ENCODE measurements around the gene SRSF2. TPM values are rescaled to one million over a fixed set of nuclear protein-coding genes. Genes with fewer than 3 reads are reported as not detected.

SRSF2 gene
- total and polyA plus RNA-seq, 9 of the 15 experiments (the other 6 are each of a cell fraction or from before 2014, with no cell fraction given), result 161 to 583 (median 393) TPM

DNA sequence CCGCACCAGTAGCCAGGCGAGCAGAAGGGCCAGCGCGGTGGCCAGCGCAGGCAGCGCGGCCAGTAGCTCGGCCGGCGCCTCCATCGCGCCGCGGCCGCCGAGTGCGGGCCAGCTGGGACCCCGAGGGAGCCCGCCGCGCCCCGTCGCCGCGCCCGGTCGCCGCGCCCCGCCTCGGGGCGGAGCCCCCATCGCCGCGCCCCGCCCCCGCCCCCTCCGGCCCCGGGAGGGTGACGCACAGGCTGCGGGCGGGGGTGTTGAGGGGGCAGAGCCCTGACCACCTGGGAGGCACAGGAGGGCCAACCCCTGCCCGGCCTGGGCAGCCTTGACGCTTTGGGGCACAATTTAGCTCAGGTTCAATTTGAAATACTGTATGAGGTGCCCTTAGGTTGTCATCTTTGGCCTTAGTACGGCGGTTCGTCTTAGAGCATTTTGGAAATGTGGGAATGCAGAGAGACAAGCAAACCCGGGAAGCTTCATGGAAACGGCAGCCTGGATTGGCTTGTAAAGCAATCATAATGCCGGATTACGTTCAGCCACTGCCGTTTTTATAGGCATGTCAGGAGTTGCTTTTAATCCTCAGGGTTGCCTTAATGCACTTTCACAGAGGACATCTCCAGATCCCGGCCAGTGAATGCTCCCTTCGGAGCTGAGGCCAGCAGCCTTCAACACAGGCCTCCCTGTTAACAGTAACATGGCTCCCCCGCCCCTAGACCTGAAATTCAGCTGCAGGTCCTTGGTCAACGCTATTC is 26.1 kb downstream of the SRSF2 start, which contains the start of gene MXRA7 (continued):
- TF ChIP-seq, protein P1, sequence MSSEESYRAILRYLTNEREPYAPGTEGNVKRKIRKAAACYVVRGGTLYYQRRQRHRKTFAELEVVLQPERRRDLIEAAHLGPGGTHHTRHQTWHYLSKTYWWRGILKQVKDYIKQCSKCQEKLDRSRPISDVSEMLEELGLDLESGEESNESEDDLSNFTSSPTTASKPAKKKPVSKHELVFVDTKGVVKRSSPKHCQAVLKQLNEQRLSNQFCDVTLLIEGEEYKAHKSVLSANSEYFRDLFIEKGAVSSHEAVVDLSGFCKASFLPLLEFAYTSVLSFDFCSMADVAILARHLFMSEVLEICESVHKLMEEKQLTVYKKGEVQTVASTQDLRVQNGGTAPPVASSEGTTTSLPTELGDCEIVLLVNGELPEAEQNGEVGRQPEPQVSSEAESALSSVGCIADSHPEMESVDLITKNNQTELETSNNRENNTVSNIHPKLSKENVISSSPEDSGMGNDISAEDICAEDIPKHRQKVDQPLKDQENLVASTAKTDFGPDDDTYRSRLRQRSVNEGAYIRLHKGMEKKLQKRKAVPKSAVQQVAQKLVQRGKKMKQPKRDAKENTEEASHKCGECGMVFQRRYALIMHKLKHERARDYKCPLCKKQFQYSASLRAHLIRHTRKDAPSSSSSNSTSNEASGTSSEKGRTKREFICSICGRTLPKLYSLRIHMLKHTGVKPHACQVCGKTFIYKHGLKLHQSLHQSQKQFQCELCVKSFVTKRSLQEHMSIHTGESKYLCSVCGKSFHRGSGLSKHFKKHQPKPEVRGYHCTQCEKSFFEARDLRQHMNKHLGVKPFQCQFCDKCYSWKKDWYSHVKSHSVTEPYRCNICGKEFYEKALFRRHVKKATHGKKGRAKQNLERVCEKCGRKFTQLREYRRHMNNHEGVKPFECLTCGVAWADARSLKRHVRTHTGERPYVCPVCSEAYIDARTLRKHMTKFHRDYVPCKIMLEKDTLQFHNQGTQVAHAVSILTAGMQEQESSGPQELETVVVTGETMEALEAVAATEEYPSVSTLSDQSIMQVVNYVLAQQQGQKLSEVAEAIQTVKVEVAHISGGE (CRISPR knock-in tag; IDR thresholded peaks at IDR 0.05), result no peak
- TF ChIP-seq PCBP2 (IDR thresholded peaks at IDR 0.05; ENCODE audit: low read depth, low read length, poor library complexity, severe bottlenecking) (no peak), HMGN3 (IDR thresholded peaks at IDR 0.05; ENCODE audit: borderline replicate concordance, extremely low read depth, insufficient read length, low read depth, low read length) (peak; percentile 31), HDAC2 (IDR thresholded peaks at IDR 0.05) (no peak), FOSL1 (tag; conservative IDR thresholded peaks at IDR 0.05) (peak; percentile 72), PHF8 (IDR thresholded peaks at IDR 0.05; ENCODE audit: borderline replicate concordance, low read length) (peak; percentile 25; the same call in 1 of the 2 replicates), ZFPM2 (CRISPR knock-in tag; IDR thresholded peaks at IDR 0.05) (no peak), MIER1 (IDR thresholded peaks at IDR 0.05; ENCODE audit: low read depth) (no peak), JUND (IDR thresholded peaks at IDR 0.05; ENCODE audit: borderline replicate concordance, low read depth, low read length) (peak; percentile 51), JUND (tag; IDR thresholded peaks at IDR 0.05; ENCODE audit: borderline replicate concordance, low read depth, low read length) (peak; percentile 19; the same call in 1 of the 3 replicates), BRD4 (IDR thresholded peaks at IDR 0.05) (no peak), MAZ (CRISPR knock-in tag; conservative IDR thresholded peaks at IDR 0.05 in 1 of 2, IDR thresholded peaks at IDR 0.05 in 1 of 2) (peak; percentile 46 to 74; a peak in 3 of 4 replicates), ATF1 (CRISPR knock-in tag; IDR thresholded peaks at IDR 0.05) (no peak), ATF1 (tag; IDR thresholded peaks at IDR 0.05) (peak; percentile 27), ZBTB7A (IDR thresholded peaks at IDR 0.05; ENCODE audit: borderline replicate concordance, control insufficient read depth, low read depth, low read length) (peak; percentile 51; the same call in 1 of the 2 replicates), ZNF431 (CRISPR knock-in tag; IDR thresholded peaks at IDR 0.05) (0 out of 2 replicates have a peak, but pooled peaks have one; percentile 40), PHB2 (IDR thresholded peaks at IDR 0.05; ENCODE audit: low read depth) (no peak), ERF (CRISPR knock-in tag; IDR thresholded peaks at IDR 0.05) (no peak), KLF16 (IDR thresholded peaks at IDR 0.05) (no peak), TSC22D4 (tag; IDR thresholded peaks at IDR 0.05) (no peak)
- TF ChIP-seq, protein P2, sequence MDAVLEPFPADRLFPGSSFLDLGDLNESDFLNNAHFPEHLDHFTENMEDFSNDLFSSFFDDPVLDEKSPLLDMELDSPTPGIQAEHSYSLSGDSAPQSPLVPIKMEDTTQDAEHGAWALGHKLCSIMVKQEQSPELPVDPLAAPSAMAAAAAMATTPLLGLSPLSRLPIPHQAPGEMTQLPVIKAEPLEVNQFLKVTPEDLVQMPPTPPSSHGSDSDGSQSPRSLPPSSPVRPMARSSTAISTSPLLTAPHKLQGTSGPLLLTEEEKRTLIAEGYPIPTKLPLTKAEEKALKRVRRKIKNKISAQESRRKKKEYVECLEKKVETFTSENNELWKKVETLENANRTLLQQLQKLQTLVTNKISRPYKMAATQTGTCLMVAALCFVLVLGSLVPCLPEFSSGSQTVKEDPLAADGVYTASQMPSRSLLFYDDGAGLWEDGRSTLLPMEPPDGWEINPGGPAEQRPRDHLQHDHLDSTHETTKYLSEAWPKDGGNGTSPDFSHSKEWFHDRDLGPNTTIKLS (IDR thresholded peaks at IDR 0.05; ENCODE audit: borderline replicate concordance, low read depth), result no peak
- TF ChIP-seq, protein P3, sequence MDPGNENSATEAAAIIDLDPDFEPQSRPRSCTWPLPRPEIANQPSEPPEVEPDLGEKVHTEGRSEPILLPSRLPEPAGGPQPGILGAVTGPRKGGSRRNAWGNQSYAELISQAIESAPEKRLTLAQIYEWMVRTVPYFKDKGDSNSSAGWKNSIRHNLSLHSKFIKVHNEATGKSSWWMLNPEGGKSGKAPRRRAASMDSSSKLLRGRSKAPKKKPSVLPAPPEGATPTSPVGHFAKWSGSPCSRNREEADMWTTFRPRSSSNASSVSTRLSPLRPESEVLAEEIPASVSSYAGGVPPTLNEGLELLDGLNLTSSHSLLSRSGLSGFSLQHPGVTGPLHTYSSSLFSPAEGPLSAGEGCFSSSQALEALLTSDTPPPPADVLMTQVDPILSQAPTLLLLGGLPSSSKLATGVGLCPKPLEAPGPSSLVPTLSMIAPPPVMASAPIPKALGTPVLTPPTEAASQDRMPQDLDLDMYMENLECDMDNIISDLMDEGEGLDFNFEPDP (CRISPR knock-in tag; IDR thresholded peaks at IDR 0.05), result no peak

Measured in K562 (cell line).